LNCaP clone FGC (cell line): Measurements from ENCODE around the gene PRPF40A.
A peak's percentile ranks its signal among the peaks of the same experiment; 100 is the strongest.
"Not testable (repeated sequence)": the region's sequence is repeated elsewhere in the genome, so short reads cannot be mapped to it uniquely, and the experiment has no call there.

Experiments used
- DNase-seq: peaks from one replicate; pipeline ENCODE4 v3.0.0-alpha.2; 2011; ENCODE audit warnings: low read depth
- H3K4me3 ChIP-seq: 2 replicates; pipeline ENCODE4 v1.5.1; 2011; ENCODE audit warnings: mild to moderate bottlenecking, low read depth, low read length, control low read depth
- TF ChIP-seq, protein P1 (sequence below): IDR thresholded peaks from 2 replicates; pipeline ENCODE4 v1.5.1; 2012; ENCODE audit warnings: mild to moderate bottlenecking; ENCODE audit not compliant: control insufficient read depth, insufficient read depth; ENCODE audit errors: extremely low read depth

Gene PRPF40A

DNA sequence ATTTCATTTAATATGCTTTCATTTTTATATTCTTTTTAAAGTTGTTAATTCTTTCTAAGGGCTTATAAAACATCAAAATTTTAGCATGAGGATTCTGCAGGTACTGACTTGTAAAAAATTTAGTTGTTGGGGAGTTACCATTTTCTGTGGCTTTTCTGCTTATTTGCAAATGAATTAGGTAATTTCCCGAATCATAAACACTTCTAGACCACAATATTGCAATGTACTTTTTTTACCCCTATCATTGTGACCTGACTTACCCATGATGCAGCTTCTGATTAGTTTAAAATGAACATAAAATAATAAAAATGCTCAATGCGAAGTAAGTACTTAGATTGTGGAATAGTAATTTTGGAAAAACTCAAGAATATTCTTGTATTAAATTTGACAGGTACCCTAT lies 12.6 kb upstream of the PRPF40A start:
- H3K4me3 ChIP-seq: no peak overlapping the region
- DNase-seq: no peak
- TF ChIP-seq, protein P1, sequence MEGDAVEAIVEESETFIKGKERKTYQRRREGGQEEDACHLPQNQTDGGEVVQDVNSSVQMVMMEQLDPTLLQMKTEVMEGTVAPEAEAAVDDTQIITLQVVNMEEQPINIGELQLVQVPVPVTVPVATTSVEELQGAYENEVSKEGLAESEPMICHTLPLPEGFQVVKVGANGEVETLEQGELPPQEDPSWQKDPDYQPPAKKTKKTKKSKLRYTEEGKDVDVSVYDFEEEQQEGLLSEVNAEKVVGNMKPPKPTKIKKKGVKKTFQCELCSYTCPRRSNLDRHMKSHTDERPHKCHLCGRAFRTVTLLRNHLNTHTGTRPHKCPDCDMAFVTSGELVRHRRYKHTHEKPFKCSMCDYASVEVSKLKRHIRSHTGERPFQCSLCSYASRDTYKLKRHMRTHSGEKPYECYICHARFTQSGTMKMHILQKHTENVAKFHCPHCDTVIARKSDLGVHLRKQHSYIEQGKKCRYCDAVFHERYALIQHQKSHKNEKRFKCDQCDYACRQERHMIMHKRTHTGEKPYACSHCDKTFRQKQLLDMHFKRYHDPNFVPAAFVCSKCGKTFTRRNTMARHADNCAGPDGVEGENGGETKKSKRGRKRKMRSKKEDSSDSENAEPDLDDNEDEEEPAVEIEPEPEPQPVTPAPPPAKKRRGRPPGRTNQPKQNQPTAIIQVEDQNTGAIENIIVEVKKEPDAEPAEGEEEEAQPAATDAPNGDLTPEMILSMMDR: no peak

DNA sequence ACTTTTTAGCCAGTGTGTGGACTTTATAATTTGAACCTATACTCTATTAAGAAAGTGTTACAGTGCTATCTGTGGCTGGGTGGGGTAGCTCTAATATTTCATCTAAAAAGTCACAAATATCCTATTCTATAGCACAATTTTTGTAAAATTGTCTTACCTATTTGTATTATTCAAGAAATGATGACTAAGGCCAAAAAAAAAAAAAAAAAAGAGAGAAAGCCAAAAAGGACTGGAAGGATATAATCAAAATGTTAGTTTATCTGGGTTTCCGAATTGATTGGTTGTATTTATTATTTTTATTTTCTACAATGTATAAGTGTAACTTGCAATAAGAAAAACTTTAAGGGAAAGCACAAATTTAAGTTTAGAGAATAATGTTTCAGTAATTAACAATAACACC lies 6.7 kb upstream of the PRPF40A start:
- no peak overlapping the region for H3K4me3 ChIP-seq
- DNase-seq: no peak
- TF ChIP-seq, protein P1: no peak

DNA sequence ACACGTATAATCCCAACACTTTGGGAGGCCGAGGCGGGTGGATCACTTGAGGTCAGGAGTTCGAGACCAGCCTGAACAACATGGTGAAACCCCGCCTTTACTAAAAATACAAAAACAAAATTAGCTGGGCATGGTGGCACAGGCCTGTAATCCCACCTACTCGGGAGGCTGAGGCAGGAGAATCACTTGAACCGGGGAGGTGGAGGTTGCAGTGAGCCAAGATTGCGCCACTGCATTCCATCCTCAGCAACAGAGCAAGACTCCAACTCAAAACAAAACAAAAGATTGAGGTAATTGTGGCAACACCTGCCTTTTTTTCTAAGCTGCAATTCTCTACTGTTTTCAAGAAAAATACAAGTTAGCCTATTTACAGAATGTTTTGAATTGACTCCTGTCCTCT lies 5.4 kb upstream of the PRPF40A start:
- DNase-seq, H3K4me3 ChIP-seq: not testable (repeated sequence)

DNA sequence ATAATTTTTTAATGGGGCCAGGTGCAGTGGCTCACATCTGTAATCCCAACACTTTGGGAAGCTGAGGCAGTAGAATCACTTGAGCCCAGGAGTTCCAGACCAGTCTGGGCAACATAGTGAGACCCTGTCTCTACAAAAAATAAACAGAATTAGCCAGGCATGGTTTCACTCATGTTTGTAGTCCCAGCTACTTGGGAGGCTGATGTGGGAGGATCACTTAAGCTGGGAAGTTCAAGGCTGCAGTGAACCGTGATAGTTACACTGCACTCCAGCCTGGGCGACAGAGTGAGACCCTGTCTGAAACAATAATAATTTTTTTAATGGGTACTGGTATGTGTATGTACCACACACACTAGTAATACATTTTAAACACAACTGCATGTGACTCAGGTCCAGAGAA lies 3.5 kb upstream of the PRPF40A start:
- no peak overlapping the region for H3K4me3 ChIP-seq
- TF ChIP-seq, protein P1: no peak
- DNase-seq: no peak

DNA sequence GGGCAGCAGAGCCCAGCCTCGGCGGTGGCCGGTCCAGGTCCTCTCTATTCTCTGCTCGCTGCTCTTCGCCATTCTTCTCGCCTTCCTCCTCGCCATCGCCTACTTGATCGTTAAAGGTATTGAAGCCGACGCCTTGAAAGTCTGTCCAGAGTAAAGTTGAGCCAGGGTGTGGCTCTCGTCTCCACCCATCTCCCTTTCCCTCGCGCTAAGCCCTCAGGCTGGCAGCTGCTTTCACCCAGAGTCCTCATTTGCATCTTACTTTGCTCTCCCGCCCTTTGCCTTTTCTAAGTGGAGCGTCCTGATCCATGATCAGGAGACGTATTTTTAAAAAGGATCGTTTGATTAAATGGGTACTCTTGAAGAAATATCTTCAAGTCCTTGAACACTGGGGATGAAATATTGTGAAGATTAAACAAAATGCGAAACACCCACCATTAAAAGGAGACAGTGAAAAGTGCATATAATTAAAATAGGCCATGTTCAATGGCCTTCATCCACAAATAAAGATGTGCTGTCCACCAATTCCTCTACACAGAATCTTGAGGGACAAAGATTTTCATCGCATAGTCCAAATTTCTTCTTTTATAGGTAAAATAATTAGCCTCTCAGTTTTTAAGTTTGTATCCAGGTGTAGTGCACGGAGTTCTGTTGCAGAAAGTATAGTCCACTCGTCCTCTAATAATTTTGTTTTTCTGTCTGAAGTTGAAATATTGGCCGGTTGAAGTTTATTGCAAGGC lies 1.8 kb upstream of the PRPF40A start:
- TF ChIP-seq, protein P1: no peak
- no peak for DNase-seq
- H3K4me3 ChIP-seq: peak overlapping the region; percentile 79

DNA sequence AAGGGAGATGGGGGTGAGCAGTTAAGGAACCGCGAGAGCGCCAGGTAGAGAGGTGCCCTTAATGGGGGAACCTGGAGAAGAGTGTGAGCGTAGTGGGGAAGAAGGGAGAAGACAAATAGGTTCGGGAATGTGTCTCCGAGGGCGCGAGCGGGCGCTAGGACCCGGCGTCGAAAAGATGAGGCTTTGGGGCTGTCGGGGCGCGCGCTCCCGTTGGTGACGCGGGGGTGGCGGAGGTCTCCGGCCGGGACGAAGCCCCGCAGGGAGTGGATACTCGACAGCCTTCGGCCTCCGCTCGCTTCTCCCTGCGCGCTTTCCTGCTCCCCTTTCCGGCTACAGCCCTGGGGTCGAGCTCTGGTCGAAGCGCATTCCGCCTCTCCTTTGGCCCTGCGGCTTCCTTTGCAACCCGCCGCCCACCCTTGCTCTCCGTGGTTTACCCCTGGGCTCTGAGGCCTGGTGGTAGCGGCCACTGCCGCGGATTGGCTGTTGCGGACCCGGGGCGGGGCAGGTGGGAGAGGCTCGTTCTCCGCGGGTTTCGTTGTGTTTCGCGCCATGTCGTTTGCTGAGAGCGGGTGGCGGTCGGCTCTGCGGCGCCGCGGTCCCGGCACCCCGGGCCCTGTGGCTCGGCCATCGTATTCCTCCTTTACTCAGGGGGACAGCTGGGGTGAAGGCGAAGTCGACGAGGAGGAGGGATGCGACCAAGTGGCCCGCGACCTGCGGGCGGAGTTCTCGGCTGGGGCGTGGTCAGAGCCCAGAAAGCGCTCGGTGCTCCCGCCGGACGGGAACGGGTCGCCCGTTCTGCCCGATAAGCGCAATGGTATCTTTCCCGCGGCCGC lies 1.0 kb upstream of the PRPF40A start, which contains the start of gene ARL6IP6:
Gene ARL6IP6, plus strand, starts transcription at position 545 of the 833 bp plus-strand sequence. Its CDS starts 5 bp downstream, at position 550.
- DNase-seq: no peak
- TF ChIP-seq, protein P1: no peak
- H3K4me3 ChIP-seq: peak within 1 kb of the TSS; percentile 79

DNA sequence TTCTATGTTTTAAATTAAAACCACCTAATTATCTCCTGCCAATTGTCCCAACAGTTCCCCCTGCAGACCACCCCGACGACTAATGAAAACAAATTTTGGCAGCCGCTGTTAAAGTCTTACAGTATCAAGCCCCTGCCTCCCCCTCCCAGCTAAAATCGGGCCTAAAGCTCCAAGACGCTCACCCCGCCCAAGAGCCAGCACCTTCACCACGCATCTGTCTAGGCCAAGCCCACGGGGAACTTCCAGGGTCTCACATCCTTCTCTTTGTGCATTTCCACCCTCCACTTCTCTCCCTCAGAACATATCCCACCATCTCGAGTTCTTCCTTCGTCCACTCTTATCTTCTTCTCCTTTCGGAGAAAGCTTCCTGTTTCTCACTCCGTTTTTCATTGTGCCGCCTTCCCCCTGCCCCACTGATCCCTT lies 445 bp downstream of the PRPF40A start:
- H3K4me3 ChIP-seq: peak overlapping the region; percentile 79
- DNase-seq: no peak
- TF ChIP-seq, protein P1: no peak
